GM12878 (cell line): ENCODE results near the gene MRRF. TPM values are rescaled to one million over a fixed set of nuclear protein-coding genes. Genes with fewer than 3 reads are reported as not detected.

ENCODE experiments used
- ATAC-seq: fragments of 200-7000 bp; cut with Tn5 transposase; 3 replicates; pipeline ENCODE4 v1.9.1; 2020; ENCODE audit warnings: mild to moderate bottlenecking, moderate library complexity
- BruUV-seq: library from RNA; stranded (reverse); fragments of 400-500 nt; replicated peaks from 2 replicates; lab custom pipeline; 2021; lab: Mats Ljungman, UMichigan
- CTCF ChIA-PET: fragments of 300-600 bp; sonication (Branson Sonifier 250); formaldehyde crosslinking; extraction: SDS; loops from one replicate; lab custom pipeline; 2021; ENCODE audit warnings: inconsistent platforms; lab: Yijun Ruan, JAX
- POLR2A ChIA-PET: fragments of 350-600 bp; formaldehyde crosslinking; extraction: SDS; loops from one replicate; lab custom pipeline; 2021; ENCODE audit warnings: inconsistent platforms; lab: Charles Lee
- RAD21 ChIA-PET: fragments of 300-600 bp; sonication (Branson Sonifier 250); formaldehyde crosslinking; loops from one replicate; lab custom pipeline; 2023; ENCODE audit warnings: antibody characterized with exemption; ENCODE audit not compliant: unreplicated experiment; lab: Charles Lee
- SMC1A ChIA-PET: fragments of 300-600 bp; sonication (Branson Sonifier 250); formaldehyde crosslinking; loops from one replicate; lab custom pipeline; 2023; ENCODE audit not compliant: unreplicated experiment, uncharacterized antibody; lab: Charles Lee
- DNase-seq: peaks from one replicate; pipeline ENCODE4 v3.0.0-alpha.2; 2011; ENCODE audit warnings: low read depth, low spot score
- FAIRE-seq: peaks from 3 replicates; lab custom pipeline; 2011; peaks lifted over from hg19 to GRCh38; lab: Jason Lieb, UNC
- H2AFZ ChIP-seq: 2 replicates; pipeline ENCODE4 v1.6.0; 2011; ENCODE audit warnings: low read depth, low read length, control low read depth; ENCODE audit not compliant: control insufficient read depth
- H3K27ac ChIP-seq: 2 replicates; pipeline ENCODE4 v1.5.1; 2011; ENCODE audit warnings: control low read depth; ENCODE audit not compliant: control insufficient read depth, insufficient read depth
- H3K27me3 ChIP-seq, 2 experiments: replicated peaks in 1 of 2; 2 replicates each; pipeline versions ENCODE4 v1.6.0 to v1.6.1; 2011; ENCODE audit warnings: low read length in 1 of 2; ENCODE audit not compliant: control insufficient read depth in 2 of 2, insufficient read depth in 2 of 2
- H3K36me3 ChIP-seq, 2 experiments: 2 replicates each; pipeline ENCODE4 v1.5.1; 2011; ENCODE audit warnings: low read length in 1 of 2; ENCODE audit not compliant: control insufficient read depth in 2 of 2, insufficient read depth in 2 of 2
- H3K4me1 ChIP-seq: 2 replicates; pipeline ENCODE4 v1.6.1; 2011; ENCODE audit warnings: mild to moderate bottlenecking, low read length, moderate library complexity, mixed read lengths; ENCODE audit not compliant: control insufficient read depth, insufficient read depth
- H3K4me2 ChIP-seq: 2 replicates; pipeline ENCODE4 v1.6.0; 2011; ENCODE audit warnings: control low read depth; ENCODE audit not compliant: control insufficient read depth, insufficient read depth
- H3K4me3 ChIP-seq: fragments of 200-600 bp; sonication (generic); 2 replicates; pipeline ENCODE4 v1.5.1; 2016
- H3K79me2 ChIP-seq: 2 replicates; pipeline ENCODE4 v1.6.0; 2011; ENCODE audit warnings: low read length; ENCODE audit not compliant: control insufficient read depth, insufficient read depth
- H3K9ac ChIP-seq: 2 replicates; pipeline ENCODE4 v1.8.0; 2011; ENCODE audit warnings: low read length, control low read depth, mixed read lengths; ENCODE audit not compliant: control insufficient read depth, insufficient read depth
- H3K9me3 ChIP-seq: replicated peaks from 3 replicates; pipeline ENCODE4 v1.5.1; 2011; ENCODE audit warnings: mild to moderate bottlenecking, low read length; ENCODE audit not compliant: control insufficient read depth, insufficient read depth
- H4K20me1 ChIP-seq: 2 replicates; pipeline ENCODE4 v1.6.0; 2011; ENCODE audit not compliant: control insufficient read depth, insufficient read depth
- CBFB ChIP-seq: IDR thresholded peaks from 2 replicates; pipeline ENCODE4 v1.6.1; 2016; ENCODE audit warnings: antibody characterized with exemption, low read depth
- DPF2 ChIP-seq: fragments of 450-650 bp; IDR thresholded peaks from 2 replicates; pipeline ENCODE4 v1.6.1; 2017; ENCODE audit warnings: mild to moderate bottlenecking
- KAT2A ChIP-seq: conservative IDR thresholded peaks from 2 replicates; pipeline ENCODE4 v1.6.1; 2011; ENCODE audit warnings: low read depth, low read length; ENCODE audit not compliant: control insufficient read depth
- MXI1 ChIP-seq: fragments of 150-350 bp; IDR thresholded peaks from 2 replicates; pipeline ENCODE4 v1.6.1; 2011; ENCODE audit warnings: low read depth, mild to moderate bottlenecking, inconsistent platforms, low read length, improper control_type of control experiment
- PAX5 ChIP-seq: IDR thresholded peaks from 2 replicates; pipeline ENCODE4 v1.6.1; 2011; ENCODE audit warnings: low read depth, low read length, borderline replicate concordance
- PKNOX1 ChIP-seq: fragments of 450-650 bp; IDR thresholded peaks from 2 replicates; pipeline ENCODE4 v1.6.1; 2016; ENCODE audit warnings: mild to moderate bottlenecking
- RELA ChIP-seq: fragments of 450-650 bp; IDR thresholded peaks from 2 replicates; pipeline ENCODE4 v1.8.0; 2014; ENCODE audit warnings: borderline replicate concordance; ENCODE audit not compliant: partially characterized antibody
- REST ChIP-seq: IDR thresholded peaks from 2 replicates; pipeline ENCODE4 v1.6.1; 2012; ENCODE audit warnings: mild to moderate bottlenecking, low read depth, low read length
- SREBF2 ChIP-seq: IDR thresholded peaks from 2 replicates; pipeline ENCODE4 v1.6.1; 2012; ENCODE audit warnings: mild to moderate bottlenecking, low read length
- STAT1 ChIP-seq: fragments of 450-650 bp; conservative IDR thresholded peaks from 2 replicates; pipeline ENCODE4 v1.6.1; 2014; ENCODE audit warnings: antibody characterized with exemption, mild to moderate bottlenecking
- ZNF622 ChIP-seq: fragments of 450-650 bp; IDR thresholded peaks from 2 replicates; pipeline ENCODE4 v1.6.1; 2017; ENCODE audit warnings: mild to moderate bottlenecking, inconsistent platforms
- ZSCAN29 ChIP-seq: fragments of 450-650 bp; IDR thresholded peaks from 2 replicates; pipeline ENCODE4 v1.6.1; 2017; ENCODE audit warnings: mild to moderate bottlenecking, moderate library complexity
- WGBS: methylation state at CpG from one replicate; pipeline ENCODE4 v1.1.6; 2016; ENCODE audit warnings: low lambda C conversion rate; ENCODE audit not compliant: insufficient replicate concordance, insufficient coverage; ENCODE audit errors: missing lambda C conversion rate; 5-methylcytosine and 5-hydroxymethylcytosine counted together
- in situ Hi-C: fragments of 300-500 bp; cut with MboI; formaldehyde crosslinking; loops from 9 replicates; pipeline ENCODE4 v1.14.3; 2018; ENCODE audit warnings: mixed read lengths
- intact Hi-C: fragments of 100-400 bp; cut with micrococcal nuclease; formaldehyde crosslinking; loops from one replicate; pipeline ENCODE4 v1.14.2; 2022; ENCODE audit not compliant: unreplicated experiment
- polyA plus RNA-seq, 11 experiments: library from polyadenylated mRNA; depleted of rRNA in 4 of 11; unstranded in 6 of 11; stranded (reverse) in 5 of 11; fragments of >200 nt; fragmentation: Nextera tagmentation in 4 of 11; fragmentation: Illumina TruSeq in 1 of 11; extraction: Ambion mirVana in 4 of 11; extraction: Trizol in 1 of 11; gene quantifications; 1 replicate in 1 of 11; 2 replicates in 10 of 11; pipeline versions ENCODE4 v1.2.1 to v1.2.3, GENCODE V29; 2011 to 2016; ENCODE audit warnings: inconsistent platforms in 2 of 11, missing spikeins in 2 of 11, low read depth in 1 of 11
- total RNA-seq, 4 experiments: library from RNA; depleted of rRNA in 3 of 4; stranded (reverse); fragments of >200 nt in 3 of 4; fragmentation: Illumina TruSeq in 1 of 4; extraction: Trizol in 1 of 4; gene quantifications; 2 replicates each; pipeline versions ENCODE4 v1.2.1 to v1.2.3, GENCODE V29; 2013 to 2021

The MRRF gene
- total and polyA plus RNA-seq, 10 of the 15 experiments (the other 5 are each of a cell fraction or from before 2014, with no cell fraction given) = 64.8 to 112 (median 76.4) TPM

DNA sequence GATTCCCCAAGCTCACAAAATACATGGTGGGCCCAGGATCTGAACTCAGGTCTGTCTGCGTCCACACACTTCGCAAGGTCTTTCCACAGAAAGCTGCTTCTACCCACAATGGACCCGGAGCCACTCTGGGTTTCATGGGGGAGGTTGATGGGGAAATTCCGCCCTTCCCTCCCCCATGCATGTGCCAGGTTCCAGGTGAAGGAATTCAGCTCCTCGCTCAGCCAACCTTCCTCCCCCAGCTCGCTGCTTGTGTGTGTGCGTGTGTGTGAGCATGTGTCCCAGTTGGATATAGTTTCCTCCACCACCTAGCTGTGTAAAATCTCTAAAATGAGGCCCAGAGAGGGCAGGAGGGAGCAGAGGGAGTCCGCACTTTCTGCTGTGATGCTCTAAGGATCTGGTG is 107.2 kb downstream of the MRRF start:
- no peaks in the 10 kb centered on the region for H3K79me2 ChIP-seq
- DNase-seq = no peak
- H2AFZ ChIP-seq = no peak overlapping the region
- no peaks in the 10 kb centered on the region for H3K36me3 ChIP-seq
- no peak for FAIRE-seq
- intact Hi-C loops = no loop called here
- POLR2A ChIA-PET = no interaction called here
- H3K4me3 ChIP-seq = peak overlapping the region; percentile 57; the same call in 1 of the 2 replicates
- RAD21 ChIA-PET = no interaction called here
- H3K4me1 ChIP-seq = peaks cover 26% of the 10 kb centered on the region
- CTCF ChIA-PET = no interaction called here
- H3K9ac ChIP-seq = no peak overlapping the region
- BruUV-seq = no TSS peak
- 0 out of 2 replicates have a peak overlapping the region, but pooled peaks have one; percentile 90 for H3K4me2 ChIP-seq
- no peak for ATAC-seq
- in situ Hi-C loops = no loop called here
- H3K27ac ChIP-seq = no peak overlapping the region
- no peaks in the 10 kb centered on the region for H3K27me3 ChIP-seq
- H4K20me1 ChIP-seq = no peaks in the 10 kb centered on the region
- SMC1A ChIA-PET = interaction anchor here (0.8 to 1.0 kb wide), 2 partner anchors 18 to 21 kb away, joined by 3 read pairs; no protein-coding TSS in a partner anchor
- 86% methylated on average over 8 of the region's 8 CpGs for WGBS
- TF ChIP-seq PAX5 (no peak), MXI1 (no peak), RELA (no peak)
- H3K9me3 ChIP-seq = no peaks in the 10 kb centered on the region; the same call in 2 of the 3 replicates

DNA sequence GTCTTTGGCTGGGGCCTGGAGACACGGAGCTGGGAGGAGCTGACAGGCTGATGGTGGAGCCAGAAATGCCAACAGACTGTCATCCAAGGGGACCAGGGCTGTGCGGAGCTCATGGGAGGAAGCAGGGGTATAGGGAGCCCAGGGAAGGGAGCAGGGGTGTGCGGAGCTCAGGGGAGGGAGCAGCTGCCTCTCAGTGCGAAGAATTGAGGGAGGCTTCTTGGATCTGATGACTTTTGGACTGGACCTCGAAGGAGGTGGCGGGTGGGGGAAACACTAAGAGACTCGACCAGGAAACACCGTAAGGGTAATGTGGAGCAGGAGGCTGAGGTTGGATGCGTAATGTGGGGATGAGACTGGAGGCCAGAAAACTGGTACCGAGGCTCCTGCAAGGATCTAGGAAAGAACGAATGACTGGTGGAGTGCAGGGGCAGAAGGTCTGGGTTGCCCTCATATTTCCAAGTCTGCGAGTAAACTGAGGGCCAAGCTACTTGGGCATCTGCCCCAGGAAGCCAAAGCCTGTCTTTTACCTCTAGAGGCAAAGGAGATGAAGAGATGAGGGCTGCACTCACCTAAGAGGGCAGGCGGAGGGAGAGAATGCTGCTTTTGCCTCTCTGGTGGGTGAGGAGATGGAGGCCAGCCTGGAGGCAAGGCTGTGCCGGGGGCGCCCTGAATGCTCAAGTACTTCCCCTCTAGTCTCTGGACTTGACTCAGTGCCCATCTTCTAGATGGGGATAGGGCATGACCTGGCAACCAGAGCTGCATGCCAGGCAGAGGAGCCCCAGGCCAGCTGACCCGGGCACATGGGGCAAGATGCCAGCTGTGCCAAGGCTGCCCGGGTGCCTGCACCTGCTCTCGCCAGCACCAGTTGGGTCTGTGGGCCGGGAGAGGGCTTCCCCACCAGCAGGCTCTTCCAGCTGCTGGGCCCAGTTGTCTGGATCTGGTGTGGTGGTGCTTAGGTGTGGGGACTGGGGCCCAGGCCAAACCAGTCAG is 108.5 kb downstream of the MRRF start:
- in situ Hi-C loops = no loop called here
- ATAC-seq = no peak
- ChIA-PET SMC1A (no interaction called here), POLR2A (no interaction called here), RAD21 (no interaction called here), CTCF (interaction anchor here (1.3 kb wide), 1 partner anchor 90 kb away, joined by 3 read pairs; no protein-coding TSS in a partner anchor)
- Histone ChIP-seq H3K9ac (no peak overlapping the region), H4K20me1 (no peaks in the 10 kb centered on the region), H2AFZ (no peak overlapping the region), H3K27me3 (no peaks in the 10 kb centered on the region), H3K36me3 (no peaks in the 10 kb centered on the region), H3K4me2 (no peak overlapping the region), H3K79me2 (no peaks in the 10 kb centered on the region), H3K9me3 (no peaks in the 10 kb centered on the region; the same call in 2 of the 3 replicates), H3K4me1 (peaks cover 16% of the 10 kb centered on the region), H3K4me3 (no peak overlapping the region), H3K27ac (no peak overlapping the region)
- DNase-seq = no peak
- no peak for FAIRE-seq
- 48% methylated on average over 19 of the region's 19 CpGs for WGBS
- intact Hi-C loops = no loop called here
- no TSS peak for BruUV-seq
- TF ChIP-seq ZNF622 (no peak), SREBF2 (no peak), CBFB (no peak), REST (no peak), ZSCAN29 (no peak), DPF2 (no peak), STAT1 (no peak), PKNOX1 (no peak), KAT2A (no peak)
